Mucosa of gallbladder (tissue), 1 donor: ENCODE data around the gene MYLK. TPM values are rescaled to one million over a fixed set of nuclear protein-coding genes. Genes with fewer than 3 reads are reported as not detected.

Experiments used
- DNase-seq: peaks from one replicate; pipeline ENCODE4 v3.0.0-alpha.2; 2020; ENCODE audit warnings: low spot score
- total RNA-seq: library from RNA; stranded (reverse); gene quantifications from one replicate; pipeline ENCODE4 v1.2.1, GENCODE V29; 2021
- donor health status: DM: no; HTN: no; CAD: no.

Gene MYLK
- total RNA-seq, 1 donor from 2014 or later: 671 TPM

DNA sequence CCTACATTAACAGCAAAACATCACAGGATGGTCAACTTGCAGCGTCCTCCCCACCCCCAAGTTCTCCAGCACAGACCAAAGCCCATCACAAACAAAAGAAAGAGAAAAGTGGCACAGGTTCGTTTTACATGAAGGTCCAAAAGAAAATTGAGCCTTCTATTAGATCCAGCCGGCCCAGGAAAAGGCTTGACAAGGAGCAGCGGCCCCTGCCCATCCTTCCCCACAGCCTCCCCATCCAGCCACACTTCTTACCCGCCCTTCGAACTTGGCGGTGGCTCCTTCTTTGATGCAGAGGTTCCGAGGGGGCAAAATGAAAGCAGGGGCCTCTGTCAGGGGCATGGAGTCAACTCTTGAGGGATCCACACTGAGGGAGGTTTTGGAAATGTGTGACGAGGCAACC, 90.7 kb downstream of the MYLK start:
- no peak for DNase-seq

DNA sequence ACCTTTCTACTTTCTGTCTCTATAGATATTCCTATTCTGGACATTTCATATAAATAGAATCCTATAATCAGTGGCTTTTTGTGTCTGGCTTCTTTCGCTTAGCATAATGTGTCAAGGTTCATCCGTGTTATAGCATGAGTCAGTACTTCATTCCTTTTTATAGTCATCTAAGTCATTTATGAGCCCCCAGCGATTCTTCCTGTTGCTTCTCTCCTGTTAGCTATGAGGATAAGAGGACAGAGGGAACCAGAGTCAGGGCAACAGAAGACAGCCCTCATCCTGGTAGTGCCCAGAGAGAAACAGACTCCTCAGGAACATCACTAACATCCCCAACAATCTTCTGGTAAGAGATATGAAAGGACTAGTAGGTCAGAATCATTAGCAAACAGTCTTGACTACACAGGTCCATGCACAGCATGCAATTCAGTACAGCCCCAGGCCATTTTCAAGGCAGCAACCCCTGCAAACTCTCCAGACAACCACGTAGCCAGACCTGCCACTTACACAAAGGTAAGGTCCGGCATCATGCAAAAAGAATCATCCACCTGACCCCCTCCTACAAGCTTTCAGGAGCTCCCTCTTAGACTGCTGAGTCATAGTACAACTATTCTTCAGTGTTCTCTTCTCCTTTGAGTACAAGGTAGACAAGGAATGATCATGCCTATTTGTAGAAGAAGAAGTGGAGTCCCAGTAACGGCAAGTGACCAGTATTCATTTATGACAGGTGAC, 91.5 kb downstream of the MYLK start:
- DNase-seq: no peak

DNA sequence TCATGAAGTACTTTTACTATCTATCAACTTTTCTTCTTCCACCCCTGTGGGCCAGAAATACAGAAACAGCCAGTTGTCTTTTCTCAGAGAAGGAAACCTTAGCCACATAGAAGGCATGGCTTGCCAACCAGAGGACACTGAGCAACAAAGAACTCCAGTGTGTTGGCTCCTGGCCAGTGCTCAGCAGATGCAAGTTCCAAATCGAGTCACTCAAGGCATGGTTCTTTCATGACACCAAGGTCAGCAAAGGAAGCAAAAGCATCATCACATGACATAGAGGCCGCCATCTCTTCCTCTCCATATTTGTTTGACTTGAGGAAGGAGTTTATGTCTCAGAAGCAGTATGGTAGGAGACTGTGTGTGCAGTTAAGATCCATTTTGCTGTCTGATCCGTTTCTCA, 92.2 kb downstream of the MYLK start:
- DNase-seq: no peak

DNA sequence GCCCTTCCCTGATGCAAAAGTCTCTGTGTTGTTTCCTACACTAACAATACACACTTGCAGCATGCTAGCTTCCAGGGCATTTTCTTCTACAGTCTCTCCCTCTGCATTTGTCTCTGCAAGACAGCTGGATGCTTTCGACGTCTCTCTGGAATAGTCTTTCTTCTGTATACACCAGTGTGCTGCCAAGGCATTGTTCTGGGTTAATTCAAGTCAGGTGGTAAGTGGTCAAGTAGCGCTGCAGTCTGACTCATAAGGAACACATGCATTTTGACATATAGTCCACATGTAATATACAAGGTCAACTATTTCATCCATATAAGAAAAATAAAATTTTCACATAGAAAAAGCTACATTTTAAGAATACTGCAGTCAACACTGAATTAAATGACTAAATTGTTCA, 92.7 kb downstream of the MYLK start:
- DNase-seq: no peak

DNA sequence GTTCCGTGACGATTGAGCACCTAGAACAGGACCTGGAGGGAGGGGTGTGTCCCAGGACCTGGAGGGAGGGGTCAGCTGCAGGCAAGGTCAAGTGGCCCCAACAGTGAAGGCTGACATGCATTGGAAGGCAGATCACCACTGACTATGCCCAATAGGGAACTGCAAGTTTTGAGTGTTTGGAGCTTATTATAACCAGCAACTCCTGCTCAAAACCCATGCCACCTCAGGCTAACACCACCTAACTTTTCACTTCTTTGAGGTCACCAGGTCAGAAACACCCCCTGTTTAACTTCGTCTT, 93.1 kb downstream of the MYLK start:
- DNase-seq: no peak

DNA sequence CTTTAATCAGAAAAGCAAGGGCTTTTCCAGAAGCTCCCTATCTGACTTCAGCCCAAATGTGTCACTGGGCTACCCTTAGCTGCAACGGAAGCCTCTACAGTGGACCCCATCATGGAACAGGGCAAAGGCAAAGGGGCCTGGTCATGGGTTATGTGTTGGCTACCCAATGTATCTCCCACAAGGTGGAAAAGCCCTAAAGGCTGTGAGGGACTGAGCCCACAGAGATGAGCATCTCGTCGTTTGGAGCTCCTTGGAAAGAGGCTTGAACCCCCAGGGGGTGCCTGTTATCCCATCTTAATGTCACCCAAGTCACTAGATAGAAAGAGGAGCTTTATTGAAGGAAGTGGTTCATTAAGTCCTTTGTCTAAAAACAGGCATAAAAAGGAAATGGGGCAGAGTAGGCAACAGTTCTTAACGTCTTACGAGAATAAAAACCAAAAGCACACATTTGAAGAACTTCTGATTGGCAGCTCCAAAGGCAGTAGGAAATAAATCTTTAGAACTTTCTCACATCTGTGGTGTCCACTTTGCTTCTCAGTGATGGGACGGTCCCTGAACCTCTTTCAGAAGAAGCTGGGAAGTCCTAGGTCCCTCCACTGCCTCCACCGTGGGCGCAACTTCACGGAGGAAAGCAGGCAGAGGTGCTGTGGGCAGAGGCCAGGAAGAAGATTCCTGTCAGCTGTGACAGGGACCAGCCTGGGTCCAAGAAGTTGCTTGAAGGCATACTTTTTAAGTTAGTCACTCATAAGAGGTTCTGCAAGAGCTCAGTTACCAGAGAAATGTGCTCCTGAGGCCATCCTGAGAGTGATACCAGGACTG, 93.7 kb downstream of the MYLK start:
- no peak for DNase-seq

DNA sequence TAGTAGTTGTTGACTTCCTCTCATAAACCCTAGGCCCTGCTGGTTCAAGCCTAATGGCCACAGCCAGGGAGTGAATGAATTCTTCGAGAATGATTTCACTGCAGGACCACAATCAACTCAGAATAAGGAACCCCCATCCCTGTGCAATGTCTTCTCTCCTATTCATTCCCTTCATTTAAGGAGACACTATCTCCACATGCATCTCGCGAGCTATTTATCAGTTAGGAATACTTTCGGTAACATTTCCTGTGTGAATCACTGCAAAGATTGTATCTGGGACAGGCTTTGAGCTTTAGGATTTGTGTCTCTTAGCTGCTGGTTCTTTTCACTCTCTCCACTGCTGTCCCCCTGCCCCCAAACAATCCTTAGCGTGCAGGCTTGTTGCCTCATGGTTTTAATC, 94.4 kb downstream of the MYLK start:
- no peak for DNase-seq

DNA sequence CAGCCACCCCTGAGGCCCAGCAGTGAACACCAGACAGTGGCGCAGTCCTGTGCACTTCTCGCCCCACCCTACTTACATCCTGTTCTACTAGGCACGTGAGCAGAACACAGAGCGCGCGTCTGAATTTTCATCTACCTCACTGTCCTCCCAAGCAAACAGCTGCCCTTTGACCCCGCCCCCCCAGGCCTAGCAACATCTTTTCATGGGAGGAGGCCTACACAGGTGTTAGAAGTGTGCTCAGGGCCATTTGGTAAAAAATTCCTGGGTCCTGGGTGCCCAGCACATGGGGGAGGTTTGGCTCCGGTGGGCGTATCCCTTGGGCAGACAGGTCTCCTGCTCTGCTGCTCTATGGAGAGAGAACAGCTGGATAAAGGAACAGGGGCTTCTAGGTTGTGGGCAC, 95.0 kb downstream of the MYLK start:
- no peak for DNase-seq

DNA sequence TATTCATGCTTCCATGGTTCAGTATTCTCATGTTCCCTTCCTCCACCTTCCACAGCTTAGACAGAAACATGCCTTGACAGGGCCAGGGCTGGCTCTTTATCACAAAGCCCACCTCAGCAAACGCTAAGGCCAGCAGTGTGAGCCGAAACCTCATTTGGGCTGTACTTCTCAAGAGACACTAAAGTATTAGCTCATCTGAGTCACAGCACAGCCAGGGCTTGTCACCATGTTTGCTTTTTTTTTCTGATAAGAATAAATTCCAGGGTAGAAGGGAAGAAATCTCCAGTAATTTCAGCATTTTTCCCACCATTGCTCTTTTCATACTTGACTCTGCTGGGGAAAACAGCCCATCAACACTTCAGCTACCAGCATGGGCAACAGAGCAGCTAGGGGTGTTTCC, 95.4 kb downstream of the MYLK start:
- no peak for DNase-seq

DNA sequence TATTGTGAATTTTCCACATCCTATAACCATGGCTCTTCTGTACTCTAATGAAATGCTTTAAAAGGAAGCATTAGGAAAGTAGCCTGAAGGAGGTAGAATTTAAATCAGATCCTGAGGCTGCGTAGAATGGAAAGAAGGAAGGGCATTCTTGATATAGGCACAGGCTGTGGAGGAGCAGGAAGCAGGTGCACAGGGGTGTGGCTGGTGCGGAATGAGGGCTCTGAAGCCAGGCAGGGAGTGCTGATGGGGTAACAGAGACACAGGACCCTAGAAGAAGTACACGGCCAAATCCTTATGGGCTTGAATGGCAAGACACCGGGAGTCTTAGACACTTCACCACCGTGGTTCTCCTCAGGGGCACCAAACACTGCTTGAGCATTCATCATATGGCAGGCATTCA, 97.0 kb downstream of the MYLK start:
- no peak for DNase-seq

DNA sequence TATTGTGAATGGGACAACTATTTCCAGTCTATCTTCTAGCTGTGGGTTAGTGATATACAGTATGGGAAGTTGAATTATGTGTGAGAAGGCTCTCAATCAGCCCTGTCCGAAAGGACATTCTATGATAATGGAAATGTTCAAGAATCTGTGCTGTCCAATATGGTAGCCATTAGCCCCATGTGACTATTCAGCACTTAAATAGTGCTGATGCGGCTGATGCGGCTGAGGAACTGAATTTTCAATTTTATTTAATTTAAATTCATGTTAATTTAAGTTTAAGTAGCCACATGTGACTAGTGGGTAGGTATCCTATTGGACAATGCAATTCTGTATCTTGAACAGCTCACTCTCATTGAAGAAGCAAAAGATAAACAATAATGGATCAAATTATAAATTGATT, 98.5 kb downstream of the MYLK start:
- DNase-seq: no peak

DNA sequence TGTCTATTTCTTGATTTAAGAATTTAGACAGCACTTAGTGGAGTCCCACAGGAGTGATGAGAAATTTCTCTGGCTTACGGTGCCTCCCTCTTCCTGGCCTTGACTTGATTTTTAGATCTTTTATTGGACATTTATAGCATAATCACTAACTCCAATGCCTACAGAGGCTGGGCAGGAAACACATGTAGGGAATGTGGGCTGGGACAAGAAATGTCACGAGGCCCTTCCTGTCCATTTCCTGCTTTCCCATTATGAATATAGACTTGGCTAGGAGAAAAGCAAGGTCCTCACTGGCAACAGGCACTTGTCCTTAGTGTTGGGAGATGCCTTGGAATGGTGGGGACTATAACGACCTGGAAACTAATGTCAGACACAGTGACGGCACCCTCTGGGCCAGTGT, 100.3 kb downstream of the MYLK start:
- no peak for DNase-seq

DNA sequence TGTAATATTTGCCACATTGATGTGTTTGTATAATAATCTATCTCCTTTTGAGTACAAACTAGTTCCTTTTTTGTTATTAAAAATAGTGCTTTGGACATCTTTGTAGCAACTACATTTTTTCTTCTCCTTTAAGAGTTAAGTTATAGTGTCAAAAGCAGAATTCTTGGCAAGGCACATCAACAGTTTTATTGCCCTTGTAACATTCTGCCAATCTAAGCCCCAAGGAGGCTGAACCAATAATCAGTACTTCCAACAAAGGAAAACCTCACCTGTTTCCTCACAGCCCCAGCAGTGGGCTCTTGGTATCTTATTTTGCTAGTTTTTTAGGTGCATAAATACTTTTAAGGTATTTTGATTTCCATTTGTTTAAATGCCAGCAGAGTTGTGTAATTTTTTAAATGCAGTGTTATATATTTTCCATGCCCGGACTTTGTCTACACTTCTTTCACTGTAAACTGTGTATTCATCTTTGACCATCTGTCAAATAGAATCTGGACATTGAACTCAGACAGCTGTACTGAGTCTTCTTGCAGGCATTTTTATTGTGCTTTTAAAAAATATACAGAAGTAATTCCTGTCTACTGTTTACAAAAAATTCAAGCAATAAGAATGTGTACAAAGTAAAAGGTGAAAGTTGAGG, 101.0 kb downstream of the MYLK start:
- DNase-seq: no peak

DNA sequence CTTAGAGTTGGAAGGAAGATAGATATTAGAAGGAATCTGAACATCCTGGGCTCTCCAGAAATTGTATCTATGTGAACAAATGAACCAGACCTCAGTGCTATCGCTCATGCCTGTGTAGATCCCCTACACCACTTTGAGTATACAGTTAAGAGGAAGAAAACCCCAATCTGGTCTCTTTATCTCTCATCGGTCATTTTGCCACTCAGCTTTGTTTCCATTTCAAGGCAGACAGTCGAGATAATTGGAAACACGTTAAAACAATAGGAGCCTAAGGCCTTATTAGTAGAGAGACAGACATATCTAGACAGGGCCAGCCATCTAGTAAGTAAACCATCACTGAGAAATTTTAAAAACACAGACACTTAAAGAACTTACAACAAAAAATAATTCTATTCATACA, 101.6 kb downstream of the MYLK start:
- no peak for DNase-seq

DNA sequence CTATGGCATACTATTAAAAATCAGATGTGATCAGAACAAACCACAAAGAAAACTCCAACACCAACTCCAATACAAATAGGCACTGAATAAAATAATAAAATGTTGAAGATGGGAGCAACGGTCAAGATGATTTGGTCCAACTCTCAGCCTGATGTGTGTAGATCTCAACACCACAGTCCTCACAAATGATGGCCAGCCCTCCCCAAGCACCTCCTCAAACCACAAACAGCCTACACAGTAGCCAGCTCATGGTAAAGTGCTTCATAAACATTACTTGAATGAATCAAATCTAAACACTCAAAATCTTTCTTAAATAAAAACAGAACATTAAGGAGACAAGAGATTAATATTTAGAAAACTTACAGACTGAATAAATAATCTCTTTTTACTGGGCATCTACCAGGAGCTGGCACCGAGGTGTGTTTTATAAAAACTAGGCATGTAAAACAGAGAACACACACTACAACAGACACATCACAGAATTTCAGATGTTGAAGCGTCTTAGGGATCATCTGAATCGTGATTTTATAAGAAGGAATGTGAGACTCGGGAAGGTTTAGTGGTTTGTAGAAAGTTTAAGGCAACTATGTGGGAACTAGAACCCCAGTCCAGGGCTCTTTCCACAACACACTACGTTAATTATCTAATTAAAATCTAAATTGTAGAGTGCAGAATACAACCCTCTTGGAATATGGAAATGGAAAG, 102.4 kb downstream of the MYLK start:
- DNase-seq: no peak

DNA sequence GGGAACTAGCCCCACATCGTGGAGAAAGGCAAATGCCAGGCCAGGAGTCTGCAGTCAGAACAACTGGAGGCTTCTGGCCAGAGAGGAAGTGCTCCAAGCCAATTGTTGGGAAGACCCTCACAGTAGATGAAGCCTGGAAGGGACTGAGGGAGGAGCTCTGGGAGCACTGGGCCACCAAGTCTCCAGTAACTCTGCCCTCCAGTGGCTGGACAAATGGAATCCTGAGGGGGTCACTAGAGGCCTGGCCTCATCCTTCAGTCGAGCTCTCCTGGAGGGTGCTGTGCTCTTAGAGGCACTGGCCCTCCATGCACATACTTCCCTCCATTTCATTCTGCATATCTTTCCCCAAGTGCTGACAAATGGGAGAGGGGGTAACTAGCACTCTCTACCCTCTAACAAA, 103.0 kb downstream of the MYLK start:
- no peak for DNase-seq

DNA sequence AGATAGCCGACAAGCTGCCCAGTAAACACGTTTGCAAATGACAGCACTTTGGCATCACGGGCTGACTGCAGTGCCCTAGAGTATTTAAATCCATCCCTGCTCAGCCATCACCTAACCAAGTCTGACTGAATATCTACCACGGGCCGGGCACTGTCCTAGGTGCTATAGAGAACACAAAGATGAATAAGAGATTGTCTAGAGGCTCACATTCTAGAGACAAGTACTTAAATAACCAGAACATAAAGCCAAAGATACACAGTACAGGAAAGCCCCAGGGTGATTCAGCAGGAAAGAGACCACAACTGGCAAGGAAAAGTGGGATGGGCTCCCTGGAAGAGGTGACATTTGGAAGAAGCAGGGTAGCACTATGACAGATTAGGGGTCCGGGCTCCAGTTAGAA, 103.5 kb downstream of the MYLK start:
- no peak for DNase-seq

DNA sequence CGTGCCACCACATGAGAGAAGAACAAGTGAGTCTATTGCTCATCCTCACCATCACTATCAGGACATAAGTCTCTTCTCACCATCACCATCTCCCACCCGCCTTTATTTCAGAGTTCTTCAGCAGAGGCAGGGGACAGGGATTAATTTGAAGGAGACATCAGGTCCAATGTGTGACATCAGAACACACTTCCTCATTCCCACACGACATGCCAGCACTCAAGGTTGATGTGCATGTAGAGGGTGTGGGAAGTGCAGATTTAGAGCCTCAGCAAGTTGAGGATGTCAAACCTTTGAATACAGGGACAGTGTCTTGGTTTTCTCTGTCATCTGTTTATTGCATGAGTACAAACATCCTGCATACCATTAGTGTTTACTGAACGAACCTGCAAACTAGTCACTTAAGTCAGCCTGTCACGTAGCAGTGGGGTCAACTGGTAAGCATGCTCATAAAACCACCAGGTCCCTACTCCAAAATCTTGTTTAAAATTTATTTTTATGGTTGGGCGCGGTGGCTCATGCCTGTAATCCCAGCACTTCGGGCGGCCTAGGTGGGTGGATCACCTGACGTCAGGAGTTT, 104.4 kb downstream of the MYLK start:
- DNase-seq: no peak

DNA sequence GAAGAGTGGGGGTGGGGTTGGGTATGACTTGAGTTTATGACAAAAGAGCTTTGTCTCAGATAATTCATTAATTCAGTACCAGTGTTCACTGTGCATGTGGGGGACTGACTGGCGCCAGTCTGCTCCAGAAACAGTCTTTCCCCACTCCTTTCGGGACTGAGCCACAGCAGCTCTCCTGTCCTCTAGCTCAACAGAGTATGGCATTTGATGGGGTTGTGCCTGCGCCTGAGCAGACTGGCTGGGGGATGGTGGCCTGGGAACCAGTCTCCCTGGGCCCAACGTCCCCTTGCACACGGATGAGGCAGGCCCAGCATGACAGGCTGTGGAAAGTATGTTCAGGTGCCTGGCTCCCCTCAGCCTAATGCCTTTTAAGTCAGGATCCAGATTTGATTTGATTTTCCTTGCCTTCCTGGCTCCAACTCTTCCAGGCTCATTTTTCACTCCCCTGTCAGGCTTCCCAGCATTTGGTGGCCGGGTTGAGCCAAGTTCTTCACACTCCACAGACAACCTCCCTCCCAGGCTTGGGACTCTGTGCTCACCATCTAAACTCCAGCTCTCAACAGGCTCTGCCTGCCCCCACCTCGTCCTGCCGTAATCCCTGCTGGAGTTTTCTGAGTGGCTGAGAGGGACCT, 105.0 kb downstream of the MYLK start:
- no peak for DNase-seq

DNA sequence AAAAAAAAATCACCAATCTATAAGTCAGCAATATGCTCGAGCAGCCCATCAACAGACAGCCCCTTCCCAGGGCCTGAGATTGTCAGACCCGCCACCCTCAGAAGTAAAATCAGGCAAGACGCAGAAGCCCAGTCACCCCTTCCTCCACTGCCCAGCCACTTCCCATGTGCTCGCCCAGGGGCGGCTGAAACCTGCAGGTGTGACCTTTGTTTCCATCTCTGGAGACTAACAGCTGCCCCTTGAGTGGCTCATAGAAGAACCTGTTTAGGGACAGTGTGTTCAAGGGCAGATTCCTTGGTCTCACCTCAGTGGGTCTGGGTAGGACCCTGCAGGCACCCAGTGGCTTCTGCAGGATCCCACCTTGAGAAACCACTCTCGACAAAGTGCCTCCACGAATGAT, 105.6 kb downstream of the MYLK start:
- DNase-seq: no peak

DNA sequence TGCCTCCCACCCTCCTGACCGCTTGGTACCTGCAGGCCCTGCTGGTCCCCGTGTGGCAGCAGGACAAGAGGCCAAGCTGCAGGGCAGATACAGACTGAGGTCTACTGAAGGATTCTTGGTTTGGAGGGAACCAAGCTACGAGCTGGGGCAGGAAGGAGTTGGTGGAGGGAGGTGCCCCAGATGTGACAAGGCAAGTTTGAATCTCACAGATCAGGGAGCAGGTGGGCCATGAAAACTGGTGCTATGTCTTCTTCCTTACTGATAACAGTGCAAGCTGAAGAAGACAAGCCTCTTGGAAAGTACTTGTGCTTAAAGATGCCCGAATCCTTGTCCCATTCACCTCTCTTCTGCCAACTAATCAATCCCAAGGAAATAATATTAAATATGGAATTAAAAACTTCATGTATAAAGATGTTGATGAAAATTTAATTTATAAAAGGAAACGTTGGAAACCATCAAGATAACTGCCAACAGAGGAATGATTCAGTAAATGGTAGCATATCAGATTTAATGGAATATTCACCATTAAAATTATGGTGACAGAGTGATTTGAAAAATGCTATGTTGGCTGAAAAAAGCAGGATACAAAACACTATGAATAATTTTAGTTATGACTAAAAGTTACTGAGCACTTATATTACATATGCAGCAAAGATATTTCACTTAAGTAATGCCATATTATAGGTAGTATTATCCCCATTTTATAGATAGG, 107.9 kb downstream of the MYLK start:
- DNase-seq: no peak
